Left lung (tissue), 10 donors: ENCODE measurements around the gene GALNT10. TPM values are rescaled to one million over a fixed set of nuclear protein-coding genes. Genes with fewer than 3 reads are reported as not detected.

Experiments used
- ATAC-seq: fragments of 200-7000 bp; cut with Tn5 transposase; one replicate; pipeline ENCODE4 v1.9.1; 2020; ENCODE audit warnings: moderate library complexity
- DNase-seq, 4 donors: peaks; one replicate each; pipeline ENCODE4 v3.0.0-alpha.2; 2013 to 2020
- H3K27ac ChIP-seq, 2 donors: fragments of 200-600 bp; sonication (generic) in 1 of 2; one replicate each; pipeline versions ENCODE4 v1.5.0 to v1.8.0; 2020 to 2021
- H3K27me3 ChIP-seq, 2 donors: fragments of 200-600 bp; sonication (generic) in 1 of 2; one replicate each; pipeline versions ENCODE4 v1.5.0 to v1.8.0; 2020 to 2021
- H3K36me3 ChIP-seq, 2 donors: fragments of 200-600 bp; sonication (generic) in 1 of 2; one replicate each; pipeline versions ENCODE4 v1.5.0 to v1.8.0; 2020 to 2021
- H3K4me1 ChIP-seq, 2 donors: fragments of 200-600 bp; one replicate each; pipeline ENCODE4 v1.8.0; 2021
- H3K4me3 ChIP-seq, 2 donors: fragments of 200-600 bp; sonication (generic) in 1 of 2; one replicate each; pipeline versions ENCODE4 v1.5.0 to v1.8.0; 2020 to 2021; ENCODE audit warnings: mild to moderate bottlenecking in 1 of 2
- H3K9me3 ChIP-seq, 2 donors: fragments of 200-600 bp; sonication (generic) in 1 of 2; one replicate each; pipeline versions ENCODE4 v1.5.0 to v1.8.0; 2020 to 2021
- intact Hi-C, 2 donors: fragments of 100-400 bp; cut with DNase I; formaldehyde crosslinking; loops; one replicate each; pipeline versions ENCODE4 v1.11.2 to v1.14.2; 2022
- polyA plus RNA-seq, 6 donors: library from polyadenylated mRNA; unstranded; fragments of 120-200 nt; gene quantifications; one replicate each; pipeline ENCODE4 v1.2.1, GENCODE V29; 2013; ENCODE audit not compliant: insufficient read length in 6 of 6
- total RNA-seq, 2 donors: library from RNA; stranded (reverse); fragmentation: NEBNext Ultra II Directional; extraction: Animal tissue kit (Norgen Biotek cat#: 25700); gene quantifications; one replicate each; pipeline ENCODE4 v1.2.1, GENCODE V29; 2021
- TF ChIP-seq, protein P1 (sequence below), 2 donors: fragments of 200-600 bp; sonication (generic) in 1 of 2; IDR thresholded peaks; one replicate each; pipeline versions ENCODE4 v1.5.0 to v1.8.0; 2021; ENCODE audit warnings: antibody characterized with exemption in 2 of 2
- donor health status: DM: no; HTN: yes; CAD: no.
- donor health status: DM: no; HTN: no; CAD: no.

Gene GALNT10
- total and polyA plus RNA-seq, 8 donors = 21.2 to 117 (median 25.7) TPM

DNA sequence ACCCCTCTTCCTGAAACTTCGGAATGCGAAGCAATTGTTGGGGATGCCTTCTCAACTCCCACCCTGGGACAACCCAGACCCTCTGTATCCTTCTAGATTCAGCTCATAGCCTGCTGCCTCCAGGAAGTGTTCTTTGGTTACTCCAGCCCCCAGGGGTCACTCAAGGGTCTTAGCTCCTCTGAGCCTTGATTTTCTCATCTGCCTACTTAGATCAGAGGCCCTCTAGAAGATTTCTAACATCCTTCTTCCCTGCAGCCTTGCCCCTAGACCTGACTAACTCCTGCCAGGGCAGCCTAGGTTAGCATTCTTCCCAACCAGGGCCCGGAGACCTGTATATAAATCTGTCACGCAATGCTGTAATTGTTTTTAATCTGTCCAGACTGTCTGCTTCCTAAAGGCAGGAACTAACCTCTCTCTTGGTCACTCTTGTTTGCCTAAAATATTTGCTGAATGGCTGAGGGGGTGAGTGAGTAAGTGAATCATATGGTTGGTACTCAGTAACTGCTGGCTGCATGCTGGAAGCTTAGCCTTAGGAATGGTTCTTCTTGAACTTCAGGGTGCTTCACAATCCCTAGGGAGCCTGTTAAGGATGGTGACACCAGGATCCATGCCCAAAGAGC, 8.2 kb downstream of the GALNT10 start:
- H3K27ac ChIP-seq = peak overlapping the region; percentile 57 to 61
- H3K36me3 ChIP-seq = no peaks in the 10 kb centered on the region
- H3K4me1 ChIP-seq = peaks cover 20 to 45% of the 10 kb centered on the region in 2 donors
- no peak overlapping the region for H3K4me3 ChIP-seq
- intact Hi-C loops = loop anchor here in 1 of 2 donors (10.0 kb wide), 1 partner anchor 224 kb away; no protein-coding TSS in a partner anchor
- no peaks in the 10 kb centered on the region for H3K27me3 ChIP-seq
- no peaks in the 10 kb centered on the region for H3K9me3 ChIP-seq
- TF ChIP-seq, protein P1, sequence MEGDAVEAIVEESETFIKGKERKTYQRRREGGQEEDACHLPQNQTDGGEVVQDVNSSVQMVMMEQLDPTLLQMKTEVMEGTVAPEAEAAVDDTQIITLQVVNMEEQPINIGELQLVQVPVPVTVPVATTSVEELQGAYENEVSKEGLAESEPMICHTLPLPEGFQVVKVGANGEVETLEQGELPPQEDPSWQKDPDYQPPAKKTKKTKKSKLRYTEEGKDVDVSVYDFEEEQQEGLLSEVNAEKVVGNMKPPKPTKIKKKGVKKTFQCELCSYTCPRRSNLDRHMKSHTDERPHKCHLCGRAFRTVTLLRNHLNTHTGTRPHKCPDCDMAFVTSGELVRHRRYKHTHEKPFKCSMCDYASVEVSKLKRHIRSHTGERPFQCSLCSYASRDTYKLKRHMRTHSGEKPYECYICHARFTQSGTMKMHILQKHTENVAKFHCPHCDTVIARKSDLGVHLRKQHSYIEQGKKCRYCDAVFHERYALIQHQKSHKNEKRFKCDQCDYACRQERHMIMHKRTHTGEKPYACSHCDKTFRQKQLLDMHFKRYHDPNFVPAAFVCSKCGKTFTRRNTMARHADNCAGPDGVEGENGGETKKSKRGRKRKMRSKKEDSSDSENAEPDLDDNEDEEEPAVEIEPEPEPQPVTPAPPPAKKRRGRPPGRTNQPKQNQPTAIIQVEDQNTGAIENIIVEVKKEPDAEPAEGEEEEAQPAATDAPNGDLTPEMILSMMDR (IDR thresholded peaks at IDR 0.05) = no peak
- ATAC-seq = peak; percentile 53
- no peak for DNase-seq

DNA sequence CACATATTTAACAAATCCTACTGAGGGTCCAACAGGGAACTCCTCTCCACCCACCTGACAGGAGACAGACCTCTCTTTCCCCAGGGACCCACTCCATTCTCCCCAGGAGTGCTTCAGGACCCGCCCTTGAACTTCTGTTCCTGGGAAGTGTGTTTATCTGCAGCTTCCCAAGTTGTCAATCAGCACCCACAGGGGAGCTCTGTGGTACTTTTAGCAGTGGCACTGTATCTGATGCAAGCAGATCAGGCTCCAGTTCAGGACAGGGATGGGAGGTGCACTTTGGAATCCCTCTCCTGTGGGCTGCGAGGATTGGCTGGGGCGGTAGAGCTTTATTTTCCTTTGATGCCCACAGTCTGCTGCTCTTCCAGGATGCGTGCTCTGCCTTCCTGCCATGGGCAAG, 8.7 kb downstream of the GALNT10 start:
- DNase-seq (no peak), ATAC-seq (no peak)
- H3K4me1 ChIP-seq = peaks cover 15 to 45% of the 10 kb centered on the region in 2 donors
- no peaks in the 10 kb centered on the region for H3K27me3 ChIP-seq
- intact Hi-C loops = loop anchor here in 1 of 2 donors (10.0 kb wide), 1 partner anchor 224 kb away; no protein-coding TSS in a partner anchor
- no peaks in the 10 kb centered on the region for H3K36me3 ChIP-seq
- no peak overlapping the region for H3K4me3 ChIP-seq
- peak overlapping the region in 1 of 2 donors; percentile 61 for H3K27ac ChIP-seq
- TF ChIP-seq, protein P1 (IDR thresholded peaks at IDR 0.05) = no peak
- no peaks in the 10 kb centered on the region for H3K9me3 ChIP-seq

DNA sequence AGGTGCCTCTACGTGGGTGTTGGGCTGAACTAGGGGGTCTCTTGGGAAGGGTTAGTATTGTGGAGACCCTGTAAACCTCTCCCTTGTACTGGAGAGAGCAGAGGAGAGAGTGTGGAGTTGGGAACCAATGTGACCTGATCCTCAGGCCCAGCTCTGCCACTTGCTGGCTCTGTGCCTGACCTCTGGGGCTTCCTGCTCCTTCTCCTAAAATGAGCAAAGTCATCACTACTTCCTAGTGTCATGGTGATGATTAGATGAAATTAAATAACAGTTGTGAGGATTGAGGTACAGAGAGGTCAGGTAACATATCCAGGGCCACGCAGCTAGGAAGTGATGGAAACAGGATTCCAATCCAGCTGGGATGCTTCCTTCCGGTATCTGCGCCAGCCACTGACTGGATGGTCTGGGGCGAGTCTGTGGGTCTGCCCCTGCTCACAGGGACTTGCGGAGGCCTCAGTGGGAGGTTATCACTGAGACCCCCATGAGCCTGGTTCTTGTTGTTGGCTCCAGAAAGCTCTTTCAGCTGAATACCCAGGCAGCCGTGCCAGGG, 9.2 kb downstream of the GALNT10 start:
- TF ChIP-seq, protein P1 (IDR thresholded peaks at IDR 0.05) = no peak
- Histone ChIP-seq H3K4me3 (no peak overlapping the region), H3K9me3 (no peaks in the 10 kb centered on the region), H3K36me3 (no peaks in the 10 kb centered on the region), H3K4me1 (peaks cover 13 to 45% of the 10 kb centered on the region in 2 donors), H3K27me3 (no peaks in the 10 kb centered on the region), H3K27ac (no peak overlapping the region)
- ATAC-seq = no peak
- intact Hi-C loops = loop anchor here in 1 of 2 donors (10.0 kb wide), 1 partner anchor 225 kb away; no protein-coding TSS in a partner anchor
- DNase-seq = no peak

DNA sequence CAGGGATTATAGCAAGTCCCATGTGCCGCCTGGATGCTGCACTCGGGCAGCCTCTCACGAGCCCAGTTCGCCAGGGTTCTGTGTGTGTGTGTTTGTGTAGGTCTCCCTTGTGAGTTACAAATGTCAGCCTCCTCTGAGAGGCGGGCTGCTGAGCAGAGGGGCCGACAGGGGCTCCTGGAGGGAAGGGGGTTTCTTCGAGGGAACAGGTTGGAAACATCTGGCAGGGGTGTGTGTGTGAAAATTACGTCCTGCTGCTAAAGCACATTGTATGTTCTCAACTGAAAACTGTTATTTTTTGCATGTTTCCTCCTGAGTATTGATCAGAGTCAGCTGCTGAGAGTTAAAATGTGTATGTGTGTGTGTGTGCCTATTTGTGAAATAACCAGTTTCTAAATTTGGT, 9.7 kb downstream of the GALNT10 start:
- Histone ChIP-seq H3K4me3 (no peak overlapping the region), H3K27ac (no peak overlapping the region), H3K36me3 (no peaks in the 10 kb centered on the region), H3K4me1 (peaks cover 13 to 45% of the 10 kb centered on the region in 2 donors), H3K9me3 (no peaks in the 10 kb centered on the region), H3K27me3 (no peaks in the 10 kb centered on the region)
- TF ChIP-seq, protein P1 (IDR thresholded peaks at IDR 0.05) = no peak
- DNase-seq = no peak
- ATAC-seq = no peak
- intact Hi-C loops = no loop called here

DNA sequence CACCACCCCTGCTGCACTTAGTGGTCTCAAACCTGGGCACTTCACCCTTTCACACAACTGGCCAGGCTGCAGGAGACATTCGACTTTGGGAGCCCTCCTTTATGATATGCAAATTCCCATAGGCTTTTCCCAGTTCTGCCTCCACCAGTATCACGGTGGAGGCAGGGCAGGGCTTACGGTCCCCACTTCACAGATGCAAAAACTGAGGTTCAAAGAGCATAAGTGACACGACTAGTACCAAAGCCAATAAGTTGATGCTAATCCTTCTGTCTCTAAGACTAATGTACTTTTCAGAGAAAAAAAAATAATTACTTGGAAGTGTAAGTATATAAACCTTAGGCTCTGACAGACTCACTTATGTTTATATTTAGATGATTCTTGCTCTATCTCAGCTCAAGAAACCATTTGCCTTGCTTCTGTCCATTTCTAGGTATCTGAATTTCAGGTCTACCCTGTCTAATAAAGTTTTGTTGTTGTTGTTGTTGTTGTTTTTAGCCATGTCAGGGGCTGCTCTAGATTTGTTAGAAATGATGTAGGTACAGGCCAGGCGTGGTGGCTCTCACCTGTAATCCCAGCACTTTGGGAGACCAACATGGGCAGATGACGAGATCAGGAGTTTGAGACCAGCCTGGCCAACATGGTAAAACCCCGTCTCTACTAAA, 10.7 kb downstream of the GALNT10 start:
- intact Hi-C loops = no loop called here

More for the DNA sequence above, 10.7 kb downstream of the GALNT10 start:
- Histone ChIP-seq H3K36me3 (no peaks in the 10 kb centered on the region), H3K4me1 (peaks cover 13 to 45% of the 10 kb centered on the region in 2 donors), H3K27me3 (no peaks in the 10 kb centered on the region), H3K4me3 (no peak overlapping the region), H3K27ac (no peak overlapping the region), H3K9me3 (no peaks in the 10 kb centered on the region)
- TF ChIP-seq, protein P1 (IDR thresholded peaks at IDR 0.05) = no peak
- ATAC-seq (no peak), DNase-seq (no peak)
